ENCODE results near the gene KIF17.

KIF17 gene

DNA sequence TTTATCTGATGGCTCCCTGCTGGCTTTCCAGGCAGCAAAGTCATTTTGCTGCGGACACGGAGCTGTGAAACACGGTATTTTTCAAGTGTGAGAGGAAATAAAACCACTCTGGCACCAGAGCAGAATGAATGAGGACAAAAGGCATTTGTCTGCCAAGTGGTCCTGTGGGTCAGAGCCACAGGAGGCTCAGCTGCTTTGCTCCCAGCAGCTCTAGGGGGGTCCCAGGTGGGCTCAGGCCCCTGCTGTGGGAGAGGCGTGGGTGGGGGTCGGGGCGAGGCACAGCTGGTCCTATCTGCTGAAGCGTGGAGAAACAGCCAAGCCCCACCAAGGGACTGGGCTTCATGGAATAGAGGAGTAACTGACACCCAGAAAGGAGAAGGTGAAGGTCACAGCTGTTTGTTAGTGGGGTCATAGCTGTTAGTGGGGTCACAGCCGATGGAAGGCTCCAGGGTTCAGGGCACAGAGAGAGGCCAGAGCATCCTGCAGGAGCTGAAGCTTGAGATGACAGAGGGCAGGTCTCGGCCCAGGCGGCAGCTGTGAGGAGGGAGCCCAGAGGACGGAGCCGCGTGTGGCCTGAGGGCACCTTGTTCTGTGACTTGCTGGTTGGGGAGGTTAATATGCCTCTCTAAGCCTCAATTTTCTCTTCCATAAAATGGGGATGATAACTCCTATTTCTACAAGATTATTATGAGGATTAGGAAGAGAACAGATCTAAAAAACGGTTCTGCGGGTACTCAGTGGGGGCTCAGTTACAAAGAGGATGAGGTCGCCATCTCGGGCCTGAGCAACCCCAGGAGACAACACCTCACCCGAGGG lies 7.1 kb downstream of the KIF17 start:
- no peak overlapping the region for H3K4me3 ChIP-seq (ENCODE audit: low read depth in 1 of 2, low read length in 2 of 2)
- no peak overlapping the region for H3K27ac ChIP-seq (ENCODE audit: low read depth, low read length)
- H3K4me1 ChIP-seq (ENCODE audit: control insufficient read depth in 1 of 2, insufficient read depth in 2 of 2, low read length in 2 of 2) = no peaks in the 10 kb centered on the region

DNA sequence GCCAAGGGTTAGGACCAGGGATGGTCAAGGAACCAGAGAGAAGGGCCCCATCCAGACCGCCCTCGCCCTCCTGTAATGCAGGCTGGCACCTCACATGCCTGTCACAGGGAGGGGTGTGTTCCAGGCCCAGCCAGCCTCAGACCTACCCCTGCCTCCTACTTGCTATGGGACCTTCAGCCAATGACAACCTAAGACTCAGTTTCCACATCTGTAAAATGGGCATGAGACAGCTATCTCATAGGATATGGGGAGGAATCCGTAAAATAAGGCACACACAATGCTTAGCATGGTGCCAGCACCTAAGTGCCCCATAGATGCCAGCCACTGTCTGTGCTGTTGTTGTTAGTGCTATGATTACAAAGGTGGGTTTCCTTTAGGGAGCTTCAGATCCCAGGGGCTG lies 7.9 kb downstream of the KIF17 start:
- H3K9ac ChIP-seq (ENCODE audit: low read depth in 1 of 2, low read length in 2 of 2) = no peak overlapping the region
- no peaks in the 10 kb centered on the region for H3K27me3 ChIP-seq (ENCODE audit: control insufficient read depth in 1 of 2, insufficient read depth in 2 of 2, low read length in 2 of 2)
- no peaks in the 10 kb centered on the region for H3K9me3 ChIP-seq (ENCODE audit: control insufficient read depth in 1 of 2, low read length in 2 of 2)
- no peaks in the 10 kb centered on the region for H3K36me3 ChIP-seq (ENCODE audit: control insufficient read depth in 1 of 2, insufficient read depth in 2 of 2, low read length in 2 of 2)
- H3K4me3 ChIP-seq (ENCODE audit: low read depth in 1 of 2, low read length in 2 of 2) = no peak overlapping the region
- H3K4me1 ChIP-seq (ENCODE audit: control insufficient read depth in 1 of 2, insufficient read depth in 2 of 2, low read length in 2 of 2) = no peaks in the 10 kb centered on the region
- H3K27ac ChIP-seq (ENCODE audit: low read depth, low read length) = no peak overlapping the region

More for the DNA sequence above, 7.1 kb downstream of the KIF17 start:
- H3K9me3 ChIP-seq (ENCODE audit: control insufficient read depth in 1 of 2, low read length in 2 of 2) = no peaks in the 10 kb centered on the region
- H3K9ac ChIP-seq (ENCODE audit: low read depth in 1 of 2, low read length in 2 of 2) = no peak overlapping the region
- peaks cover 0 to 3% of the 10 kb centered on the region in 2 donors for H3K27me3 ChIP-seq (ENCODE audit: control insufficient read depth in 1 of 2, insufficient read depth in 2 of 2, low read length in 2 of 2)
- no peaks in the 10 kb centered on the region for H3K36me3 ChIP-seq (ENCODE audit: control insufficient read depth in 1 of 2, insufficient read depth in 2 of 2, low read length in 2 of 2)

DNA sequence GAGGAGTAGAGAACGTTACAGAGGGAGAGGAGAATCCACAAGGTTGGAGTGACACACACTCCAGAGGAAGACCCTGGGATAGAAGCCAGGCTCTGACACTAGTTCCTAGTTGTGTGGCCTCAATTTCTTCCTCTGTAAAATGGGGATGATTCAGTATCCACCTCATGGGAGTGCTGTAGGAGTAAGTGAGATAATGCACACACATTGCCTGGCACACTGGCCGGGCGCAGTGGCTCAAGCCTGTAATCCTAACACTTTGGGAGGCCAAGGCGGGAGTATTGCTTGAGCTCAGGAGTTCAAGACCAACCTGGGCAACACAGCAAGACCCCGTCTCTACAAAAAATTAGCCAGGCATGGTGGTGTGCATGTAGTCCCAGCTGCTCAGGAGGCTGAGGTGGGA lies 8.9 kb downstream of the KIF17 start:
- Histone ChIP-seq H3K36me3 (ENCODE audit: control insufficient read depth in 1 of 2, insufficient read depth in 2 of 2, low read length in 2 of 2) (no peaks in the 10 kb centered on the region), H3K27me3 (ENCODE audit: control insufficient read depth in 1 of 2, insufficient read depth in 2 of 2, low read length in 2 of 2) (no peaks in the 10 kb centered on the region), H3K4me3 (ENCODE audit: low read depth in 1 of 2, low read length in 2 of 2) (no peak overlapping the region), H3K9me3 (ENCODE audit: control insufficient read depth in 1 of 2, low read length in 2 of 2) (no peaks in the 10 kb centered on the region), H3K9ac (ENCODE audit: low read depth in 1 of 2, low read length in 2 of 2) (no peak overlapping the region), H3K27ac (ENCODE audit: low read depth, low read length) (no peak overlapping the region), H3K4me1 (ENCODE audit: control insufficient read depth in 1 of 2, insufficient read depth in 2 of 2, low read length in 2 of 2) (no peaks in the 10 kb centered on the region)

DNA sequence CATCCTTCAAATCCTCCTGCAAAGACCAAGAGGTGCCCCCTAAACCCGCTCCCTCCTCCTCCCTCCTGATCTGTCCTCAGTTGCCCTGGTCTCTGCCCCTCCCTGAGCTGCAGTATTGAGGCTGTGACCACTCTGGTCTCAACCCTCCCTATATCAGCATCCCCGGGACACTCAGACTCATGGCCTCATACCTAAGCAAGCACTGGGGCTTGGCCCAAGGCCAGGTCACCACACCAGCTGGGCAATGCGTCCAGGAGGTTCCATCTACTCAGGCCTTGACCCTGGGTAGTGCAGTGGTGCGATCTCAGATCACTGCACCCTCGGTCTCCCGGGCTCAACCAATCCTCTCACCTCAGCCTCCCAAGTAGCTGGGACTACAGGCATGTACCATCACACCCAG lies 9.8 kb downstream of the KIF17 start:
- Histone ChIP-seq H3K27ac (ENCODE audit: low read depth, low read length) (no peak overlapping the region), H3K36me3 (ENCODE audit: control insufficient read depth in 1 of 2, insufficient read depth in 2 of 2, low read length in 2 of 2) (no peaks in the 10 kb centered on the region), H3K9ac (ENCODE audit: low read depth in 1 of 2, low read length in 2 of 2) (no peak overlapping the region), H3K27me3 (ENCODE audit: control insufficient read depth in 1 of 2, insufficient read depth in 2 of 2, low read length in 2 of 2) (no peaks in the 10 kb centered on the region), H3K4me1 (ENCODE audit: control insufficient read depth in 1 of 2, insufficient read depth in 2 of 2, low read length in 2 of 2) (no peaks in the 10 kb centered on the region), H3K4me3 (ENCODE audit: low read depth in 1 of 2, low read length in 2 of 2) (no peak overlapping the region), H3K9me3 (ENCODE audit: control insufficient read depth in 1 of 2, low read length in 2 of 2) (no peaks in the 10 kb centered on the region)

DNA sequence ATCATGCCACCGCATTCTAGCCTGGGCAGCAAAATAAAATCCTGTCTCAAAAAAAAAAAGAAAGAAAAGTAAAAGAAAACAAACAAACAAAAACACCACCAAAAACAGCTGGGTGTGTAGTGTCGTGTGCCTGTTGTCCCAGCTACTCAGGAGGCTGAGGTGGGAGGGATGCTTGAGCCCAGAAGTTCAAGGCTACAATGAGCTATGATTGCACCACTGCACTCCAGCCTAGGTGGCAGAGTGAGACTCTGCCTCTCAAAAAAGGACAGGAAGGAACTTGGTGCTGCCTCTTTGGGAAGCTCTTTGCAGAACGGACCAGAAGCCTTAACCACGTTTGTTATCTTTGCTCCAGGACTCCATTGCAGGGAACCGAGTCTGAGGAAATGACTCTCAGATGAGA lies 11.0 kb downstream of the KIF17 start:
- peaks cover 3 to 4% of the 10 kb centered on the region in 2 donors for H3K4me1 ChIP-seq (ENCODE audit: control insufficient read depth in 1 of 2, insufficient read depth in 2 of 2, low read length in 2 of 2)
- H3K36me3 ChIP-seq (ENCODE audit: control insufficient read depth in 1 of 2, insufficient read depth in 2 of 2, low read length in 2 of 2) = no peaks in the 10 kb centered on the region
- H3K4me3 ChIP-seq (ENCODE audit: low read depth in 1 of 2, low read length in 2 of 2) = no peak overlapping the region
- no peak overlapping the region for H3K9ac ChIP-seq (ENCODE audit: low read depth in 1 of 2, low read length in 2 of 2)
- no peaks in the 10 kb centered on the region for H3K9me3 ChIP-seq (ENCODE audit: control insufficient read depth in 1 of 2, low read length in 2 of 2)
- no peaks in the 10 kb centered on the region for H3K27me3 ChIP-seq (ENCODE audit: control insufficient read depth in 1 of 2, insufficient read depth in 2 of 2, low read length in 2 of 2)
- no peak overlapping the region for H3K27ac ChIP-seq (ENCODE audit: low read depth, low read length)

DNA sequence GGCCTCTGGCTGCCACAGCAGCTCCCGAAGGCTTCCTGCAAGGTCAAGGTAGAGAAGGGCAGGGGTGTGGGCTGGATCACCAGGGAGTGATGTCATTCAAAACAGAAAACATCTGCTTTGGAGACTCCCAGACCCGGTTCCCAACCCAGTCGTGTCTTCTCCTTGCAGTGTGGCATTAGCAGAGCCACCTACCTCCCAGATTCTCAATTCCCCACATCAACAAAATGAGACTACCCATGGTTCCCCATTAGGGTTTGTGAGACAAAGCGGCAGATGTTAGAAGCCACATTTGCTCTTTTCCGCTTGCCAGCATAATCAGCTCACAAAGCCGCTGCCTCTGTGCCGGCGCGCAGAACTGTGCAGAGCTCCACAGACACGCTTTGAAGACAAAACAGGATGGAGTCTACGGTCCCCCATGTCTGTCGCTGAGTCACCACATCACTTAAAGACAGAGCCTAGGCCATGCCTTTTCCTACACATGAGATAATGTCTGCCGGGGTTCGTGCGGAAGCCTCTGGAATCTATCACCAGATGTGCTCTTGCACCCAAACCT lies 12.5 kb downstream of the KIF17 start:
- Histone ChIP-seq H3K27ac (ENCODE audit: low read depth, low read length) (no peak overlapping the region), H3K4me1 (ENCODE audit: control insufficient read depth in 1 of 2, insufficient read depth in 2 of 2, low read length in 2 of 2) (peaks cover 4 to 10% of the 10 kb centered on the region in 2 donors), H3K9me3 (ENCODE audit: control insufficient read depth in 1 of 2, low read length in 2 of 2) (no peaks in the 10 kb centered on the region), H3K4me3 (ENCODE audit: low read depth in 1 of 2, low read length in 2 of 2) (no peak overlapping the region), H3K27me3 (ENCODE audit: control insufficient read depth in 1 of 2, insufficient read depth in 2 of 2, low read length in 2 of 2) (no peaks in the 10 kb centered on the region), H3K9ac (ENCODE audit: low read depth in 1 of 2, low read length in 2 of 2) (no peak overlapping the region), H3K36me3 (ENCODE audit: control insufficient read depth in 1 of 2, insufficient read depth in 2 of 2, low read length in 2 of 2) (no peaks in the 10 kb centered on the region)

DNA sequence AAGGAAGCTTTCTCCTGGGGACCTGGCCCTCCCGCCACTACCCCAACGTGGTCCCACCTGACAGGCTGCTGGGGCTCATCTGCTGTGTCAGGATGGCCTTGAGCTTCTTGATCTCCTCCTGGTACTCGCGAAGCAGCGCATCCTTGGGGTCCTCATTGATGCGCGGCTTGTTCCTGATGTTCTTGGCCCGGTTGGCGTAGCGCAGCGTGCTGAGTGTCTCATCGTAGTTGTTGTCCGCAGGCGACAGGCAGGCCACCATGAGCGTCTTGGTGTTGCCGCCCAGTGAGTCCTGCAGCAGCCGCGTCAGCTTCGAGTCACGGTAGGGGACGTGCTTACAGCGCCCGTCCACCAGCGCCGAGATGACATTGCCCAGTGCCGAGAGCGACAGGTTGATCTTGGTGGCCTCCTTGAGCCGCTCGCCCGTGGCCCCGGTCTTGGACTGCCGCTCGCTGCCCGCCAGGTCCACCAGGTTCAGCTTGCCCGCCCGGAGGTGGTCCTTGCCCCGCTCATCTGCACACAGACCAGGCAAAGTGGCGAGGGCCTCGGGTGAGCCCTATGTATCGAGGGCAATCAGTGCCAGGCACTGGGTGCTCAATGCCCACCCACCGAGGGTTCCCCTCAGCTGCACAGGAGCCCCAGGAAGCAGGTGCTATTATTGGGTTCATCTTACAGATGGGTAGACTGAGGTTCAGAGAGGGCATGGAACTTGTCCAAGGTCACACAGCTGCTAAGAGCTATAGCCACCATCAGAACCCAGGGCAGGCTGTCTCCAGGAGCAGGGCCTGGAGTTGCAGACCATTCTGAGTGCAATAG lies 13.2 kb downstream of the KIF17 start:
- Histone ChIP-seq H3K36me3 (ENCODE audit: control insufficient read depth in 1 of 2, insufficient read depth in 2 of 2, low read length in 2 of 2) (no peaks in the 10 kb centered on the region), H3K9me3 (ENCODE audit: control insufficient read depth in 1 of 2, low read length in 2 of 2) (no peaks in the 10 kb centered on the region), H3K27me3 (ENCODE audit: control insufficient read depth in 1 of 2, insufficient read depth in 2 of 2, low read length in 2 of 2) (no peaks in the 10 kb centered on the region), H3K9ac (ENCODE audit: low read depth in 1 of 2, low read length in 2 of 2) (no peak overlapping the region), H3K4me1 (ENCODE audit: control insufficient read depth in 1 of 2, insufficient read depth in 2 of 2, low read length in 2 of 2) (peaks cover 4 to 10% of the 10 kb centered on the region in 2 donors), H3K4me3 (ENCODE audit: low read depth in 1 of 2, low read length in 2 of 2) (no peak overlapping the region), H3K27ac (ENCODE audit: low read depth, low read length) (no peak overlapping the region)

DNA sequence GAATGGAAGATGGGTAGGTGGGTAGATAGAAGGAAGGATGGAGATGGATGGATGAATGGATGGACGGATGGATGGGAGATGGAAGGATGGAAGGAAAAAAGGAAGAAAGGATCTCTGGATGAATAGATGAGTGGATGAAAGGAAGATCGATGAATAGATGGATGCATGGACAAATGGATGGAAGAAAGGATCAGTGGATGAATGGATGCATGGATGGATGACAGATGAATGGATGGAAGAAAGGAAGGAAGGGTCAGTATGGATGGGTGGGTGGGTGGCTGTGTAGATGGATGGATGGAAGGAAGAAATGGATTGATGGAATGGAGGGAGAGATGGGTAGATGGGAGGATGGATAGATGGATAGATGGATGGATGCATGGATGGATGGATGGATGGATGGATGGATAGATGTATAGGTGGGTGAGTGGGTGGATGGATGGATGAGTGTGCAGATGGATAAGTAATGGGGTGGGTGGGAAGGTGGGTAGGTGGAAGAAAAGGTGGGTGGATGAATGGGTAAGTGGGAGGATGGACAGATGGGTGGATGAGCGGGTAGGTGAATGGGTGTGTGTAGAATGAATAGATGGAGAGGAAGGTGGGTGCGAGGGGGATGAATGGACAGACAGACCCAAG lies 14.6 kb downstream of the KIF17 start:
- H3K36me3 ChIP-seq (ENCODE audit: control insufficient read depth in 1 of 2, insufficient read depth in 2 of 2, low read length in 2 of 2) = no peaks in the 10 kb centered on the region
- H3K27me3 ChIP-seq (ENCODE audit: control insufficient read depth in 1 of 2, insufficient read depth in 2 of 2, low read length in 2 of 2) = no peaks in the 10 kb centered on the region
- no peak overlapping the region for H3K4me3 ChIP-seq (ENCODE audit: low read depth in 1 of 2, low read length in 2 of 2)

DNA sequence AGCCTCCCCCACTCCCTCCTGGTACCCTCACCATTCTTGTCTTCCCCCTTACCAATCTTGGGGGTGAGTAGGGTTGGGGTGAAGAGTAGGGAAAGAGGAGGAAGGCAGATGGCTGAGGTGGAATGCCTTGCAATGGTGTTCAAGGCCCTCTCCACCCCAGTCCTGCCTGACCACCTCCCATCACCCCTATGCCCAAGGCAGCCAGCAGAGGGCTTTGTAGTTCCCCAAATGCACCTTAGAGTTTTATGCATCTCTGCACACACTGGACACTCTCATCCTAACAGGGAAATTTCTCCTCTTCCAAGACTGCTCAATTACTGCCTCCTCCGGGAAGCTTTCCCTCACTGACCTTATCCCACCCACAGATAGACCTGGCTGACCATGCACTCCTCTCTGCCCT lies 15.4 kb downstream of the KIF17 start:
- no peak overlapping the region for H3K9ac ChIP-seq (ENCODE audit: low read depth in 1 of 2, low read length in 2 of 2)
- no peak overlapping the region for H3K4me3 ChIP-seq (ENCODE audit: low read depth in 1 of 2, low read length in 2 of 2)
- H3K27ac ChIP-seq (ENCODE audit: low read depth, low read length) = no peak overlapping the region
- no peaks in the 10 kb centered on the region for H3K27me3 ChIP-seq (ENCODE audit: control insufficient read depth in 1 of 2, insufficient read depth in 2 of 2, low read length in 2 of 2)
- H3K9me3 ChIP-seq (ENCODE audit: control insufficient read depth in 1 of 2, low read length in 2 of 2) = no peaks in the 10 kb centered on the region
- peaks cover 4 to 10% of the 10 kb centered on the region in 2 donors for H3K4me1 ChIP-seq (ENCODE audit: control insufficient read depth in 1 of 2, insufficient read depth in 2 of 2, low read length in 2 of 2)
- no peaks in the 10 kb centered on the region for H3K36me3 ChIP-seq (ENCODE audit: control insufficient read depth in 1 of 2, insufficient read depth in 2 of 2, low read length in 2 of 2)

More for the DNA sequence above, 14.6 kb downstream of the KIF17 start:
- H3K27ac ChIP-seq (ENCODE audit: low read depth, low read length) = no peak overlapping the region
- peaks cover 4 to 10% of the 10 kb centered on the region in 2 donors for H3K4me1 ChIP-seq (ENCODE audit: control insufficient read depth in 1 of 2, insufficient read depth in 2 of 2, low read length in 2 of 2)
- H3K9me3 ChIP-seq (ENCODE audit: control insufficient read depth in 1 of 2, low read length in 2 of 2) = no peaks in the 10 kb centered on the region
- no peak overlapping the region for H3K9ac ChIP-seq (ENCODE audit: low read depth in 1 of 2, low read length in 2 of 2)

DNA sequence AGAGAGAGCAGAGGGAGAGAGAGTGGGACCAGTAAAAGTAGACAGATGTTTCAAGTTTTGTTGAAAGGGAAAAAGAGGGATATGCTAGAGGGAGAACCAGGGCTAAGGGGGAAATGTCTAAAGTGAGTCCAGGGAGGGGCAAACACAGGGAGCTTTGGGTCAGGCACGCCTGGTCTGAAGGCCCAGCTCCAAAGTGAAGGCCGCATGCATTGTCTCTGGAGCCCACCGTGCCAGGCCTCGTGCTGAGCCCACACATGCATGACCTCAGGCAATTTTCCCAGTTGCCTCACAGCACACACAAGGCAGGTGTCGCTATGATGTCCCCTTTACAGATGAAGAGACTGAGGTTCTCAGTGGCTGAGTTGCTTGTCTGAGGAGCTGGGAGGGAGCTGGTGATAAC lies 16.0 kb downstream of the KIF17 start:
- H3K9me3 ChIP-seq (ENCODE audit: control insufficient read depth in 1 of 2, low read length in 2 of 2) = no peaks in the 10 kb centered on the region
- H3K4me3 ChIP-seq (ENCODE audit: low read depth in 1 of 2, low read length in 2 of 2) = no peak overlapping the region
- H3K27me3 ChIP-seq (ENCODE audit: control insufficient read depth in 1 of 2, insufficient read depth in 2 of 2, low read length in 2 of 2) = no peaks in the 10 kb centered on the region
- no peak overlapping the region for H3K9ac ChIP-seq (ENCODE audit: low read depth in 1 of 2, low read length in 2 of 2)
- no peaks in the 10 kb centered on the region for H3K36me3 ChIP-seq (ENCODE audit: control insufficient read depth in 1 of 2, insufficient read depth in 2 of 2, low read length in 2 of 2)
- no peak overlapping the region for H3K27ac ChIP-seq (ENCODE audit: low read depth, low read length)
- H3K4me1 ChIP-seq (ENCODE audit: control insufficient read depth in 1 of 2, insufficient read depth in 2 of 2, low read length in 2 of 2) = peaks cover 8 to 10% of the 10 kb centered on the region in 2 donors
